NCI-H2029 treated with DMSO at 0.1 percent for 48 hours (cell line): ENCODE measurements around the gene THADA.

Source experiments
- DNase-seq: peaks from one replicate; lab custom pipeline; 2025; lab: John Stamatoyannopoulos, UW

Gene THADA

DNA sequence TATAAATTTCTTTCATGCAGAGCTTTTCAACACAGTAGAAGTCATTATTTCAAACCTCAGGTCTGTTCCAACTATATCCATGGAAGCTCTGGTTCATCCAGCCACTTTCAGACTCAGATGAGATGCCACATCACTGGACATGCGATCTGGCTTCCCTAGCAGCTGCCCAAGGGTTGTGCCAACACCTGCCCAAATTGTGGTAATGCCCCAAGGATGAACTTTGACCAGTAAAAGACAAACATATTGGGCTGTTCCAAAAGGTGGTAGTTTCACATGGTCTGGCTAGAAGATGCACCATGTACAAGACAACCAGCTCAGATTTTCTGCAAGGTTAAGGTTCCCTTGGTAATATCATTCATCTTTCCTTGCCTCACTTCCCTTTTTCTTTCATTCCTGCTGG lies 101.9 kb downstream of the THADA start:
- DNase-seq, result no peak

DNA sequence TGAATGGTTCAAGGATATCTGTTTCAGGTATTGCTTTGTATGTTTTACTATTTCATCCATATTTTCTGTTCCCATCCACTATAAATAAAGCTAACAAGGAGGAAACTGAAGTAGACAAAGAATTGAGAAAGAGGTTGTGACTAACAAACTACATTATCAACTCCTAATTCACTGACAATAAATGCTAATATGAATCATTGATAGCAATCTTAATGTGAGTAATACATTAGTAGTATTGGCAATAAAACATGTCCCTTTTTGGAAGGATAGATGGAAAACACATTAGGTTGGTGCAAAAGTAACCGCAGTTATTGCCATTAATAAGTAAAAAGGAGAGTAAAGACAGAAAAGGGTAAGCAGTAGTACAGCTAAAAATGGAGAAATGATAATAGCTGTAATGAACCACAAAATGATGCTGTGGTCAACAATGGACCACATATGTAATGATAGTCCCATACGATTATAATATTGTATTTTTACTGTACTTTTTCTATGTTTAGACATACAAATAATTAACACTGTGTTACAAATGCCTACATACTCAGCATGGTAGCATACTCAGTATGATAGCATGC lies 104.7 kb downstream of the THADA start:
- DNase-seq, result no peak

DNA sequence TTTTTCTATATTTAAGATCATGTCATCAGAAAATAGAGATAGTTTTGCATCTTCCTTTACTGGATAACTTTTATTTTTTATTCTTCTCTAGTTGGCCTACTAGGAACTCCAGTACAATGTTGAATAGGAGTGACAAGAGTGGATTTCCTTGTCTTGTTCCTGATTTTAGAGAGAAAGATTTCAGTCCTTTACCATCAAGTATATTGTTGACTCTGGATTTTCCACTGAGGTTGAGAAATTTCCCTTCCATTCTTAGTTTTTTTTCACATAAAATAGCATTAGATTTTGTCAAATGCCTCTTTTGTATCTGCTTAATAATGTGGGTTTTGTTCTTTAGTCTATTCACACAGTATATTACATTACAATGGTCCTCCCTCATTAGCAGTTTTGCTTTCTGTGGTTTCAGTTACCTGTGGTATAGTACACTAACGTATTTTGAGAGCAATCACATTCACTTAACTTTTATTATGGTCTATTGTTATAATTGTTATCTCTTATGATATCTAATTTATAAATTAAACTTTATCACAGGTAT lies 105.5 kb downstream of the THADA start:
- DNase-seq, result no peak

DNA sequence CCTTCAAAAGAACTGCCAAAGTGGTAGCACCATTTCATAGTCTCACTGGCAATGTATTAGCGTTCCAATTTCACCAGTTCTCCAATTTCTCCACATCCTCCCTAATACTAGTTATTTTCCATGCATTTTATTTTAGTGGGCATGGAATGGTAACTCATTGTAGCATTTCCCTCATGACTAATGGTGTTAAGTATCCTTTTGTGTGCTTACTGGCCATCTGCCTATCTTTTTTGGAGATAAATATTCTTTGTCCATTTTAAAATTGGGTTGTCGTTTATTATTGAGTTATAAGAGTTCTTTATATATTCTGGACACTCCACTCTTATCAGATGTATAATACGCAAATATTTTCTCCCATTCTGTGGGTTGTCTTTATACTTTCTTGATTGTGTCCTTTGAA lies 107.1 kb downstream of the THADA start:
- no peak for DNase-seq

DNA sequence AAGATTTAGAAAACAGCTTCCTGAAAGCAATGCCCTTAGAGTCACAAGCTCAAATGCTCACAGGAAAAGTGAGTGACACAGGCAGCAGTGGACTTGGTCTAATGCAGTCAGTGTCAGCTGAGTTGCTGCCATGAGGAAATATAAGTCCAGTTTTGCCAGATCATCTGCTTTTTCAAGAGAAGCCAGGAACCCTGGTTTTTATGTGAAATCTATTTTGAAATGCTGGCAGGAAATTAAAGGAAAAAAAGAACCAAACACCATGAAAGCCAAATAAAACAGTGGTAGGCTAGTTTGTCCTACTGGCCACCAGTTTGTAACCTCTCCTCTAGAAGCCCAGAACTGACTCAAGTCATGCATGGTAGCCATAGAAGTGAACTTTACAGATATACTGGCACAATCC lies 109.2 kb downstream of the THADA start:
- no peak for DNase-seq

DNA sequence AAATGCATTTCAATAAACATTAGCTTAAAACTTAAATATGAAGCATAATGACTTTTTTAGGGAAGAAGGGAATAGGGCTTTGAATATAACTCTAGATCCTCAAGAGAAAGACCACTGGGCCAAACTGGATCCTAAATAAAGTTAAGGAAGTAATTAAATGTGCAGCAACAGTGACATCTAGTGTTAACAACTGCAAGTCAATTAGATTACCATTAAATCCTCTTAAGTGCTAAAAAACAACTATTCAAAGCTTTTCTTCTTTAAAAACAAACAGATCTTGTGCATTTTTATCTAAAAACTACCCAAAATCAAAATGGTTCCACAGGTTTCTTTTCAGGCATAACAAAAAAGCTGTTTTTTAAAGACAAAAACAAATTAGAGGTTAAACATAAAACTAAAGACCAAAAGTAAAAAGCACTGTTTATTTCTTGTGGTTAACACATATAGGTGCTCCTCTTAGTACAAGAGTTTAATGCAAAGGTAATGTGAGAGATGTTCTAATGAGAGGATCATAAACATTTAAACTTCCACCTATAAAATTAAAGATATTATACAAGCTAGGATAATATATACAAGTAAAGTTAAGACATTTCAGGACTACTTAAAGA lies 111.4 kb downstream of the THADA start:
- DNase-seq, result peak; percentile 46

DNA sequence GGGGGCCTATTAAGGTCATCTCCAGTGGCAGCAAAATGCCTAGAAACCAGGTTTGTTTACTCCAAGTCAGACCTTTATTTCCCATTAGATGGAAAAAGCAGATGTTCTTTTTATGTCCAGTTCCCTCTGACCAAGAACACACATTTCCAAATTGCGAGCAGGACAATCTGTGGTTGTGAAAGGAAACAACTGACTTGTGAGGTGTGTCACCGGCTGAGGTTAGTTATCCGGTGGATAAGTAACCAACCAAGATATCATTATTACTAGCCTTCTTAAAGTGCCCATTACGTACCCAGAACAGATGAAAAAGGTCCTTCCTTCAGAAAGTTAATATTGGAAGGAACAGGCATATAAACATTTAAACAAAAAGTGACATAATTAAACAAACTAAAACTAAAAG lies 112.9 kb downstream of the THADA start:
- DNase-seq, result no peak

DNA sequence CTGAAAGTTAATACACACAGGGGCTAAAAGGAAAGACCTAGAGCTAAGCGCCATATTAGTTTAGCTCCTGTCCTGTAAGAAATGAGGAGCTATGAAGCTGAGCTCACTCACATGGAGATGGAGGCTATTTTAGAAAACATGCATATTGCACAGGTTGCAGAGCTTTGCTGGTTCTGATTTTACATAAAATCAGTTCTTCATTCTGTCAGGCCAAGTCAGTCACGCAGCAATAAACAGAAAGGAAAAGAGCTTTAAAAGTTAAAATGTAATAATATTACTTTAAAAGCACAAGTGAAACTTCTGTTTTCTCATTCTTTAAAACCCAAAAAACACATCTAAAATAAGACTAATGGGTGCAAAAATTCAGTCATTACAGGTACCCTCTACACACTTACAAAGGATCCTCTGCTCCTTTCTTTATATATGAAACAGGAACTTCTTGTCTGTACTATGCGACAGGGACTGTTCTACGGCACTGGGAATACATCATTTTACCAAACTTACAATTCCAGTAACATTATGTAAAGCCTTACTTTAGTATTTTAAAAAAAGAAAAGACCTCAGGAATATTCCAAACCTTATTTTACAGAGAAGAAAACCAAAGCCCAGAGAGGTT lies 113.8 kb downstream of the THADA start:
- DNase-seq, result no peak

DNA sequence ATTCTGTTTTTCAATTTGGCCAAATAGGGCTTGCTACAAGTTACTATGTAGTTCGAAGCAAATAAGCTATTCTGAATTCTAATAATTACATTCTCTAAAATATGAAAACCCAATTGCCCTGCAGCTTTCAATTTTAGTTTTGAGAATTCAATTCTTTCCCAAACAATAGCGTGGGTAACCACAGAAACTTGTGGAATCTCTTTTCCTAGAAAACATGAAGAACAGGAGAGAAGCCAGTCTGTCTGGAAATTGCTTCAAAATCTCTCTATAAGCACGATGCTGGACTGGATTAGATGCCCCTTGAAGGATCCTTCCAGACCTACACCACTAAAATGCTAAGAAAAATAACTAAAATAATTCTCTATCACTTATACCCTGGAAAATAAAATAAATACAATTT lies 115.0 kb downstream of the THADA start:
- no peak for DNase-seq

DNA sequence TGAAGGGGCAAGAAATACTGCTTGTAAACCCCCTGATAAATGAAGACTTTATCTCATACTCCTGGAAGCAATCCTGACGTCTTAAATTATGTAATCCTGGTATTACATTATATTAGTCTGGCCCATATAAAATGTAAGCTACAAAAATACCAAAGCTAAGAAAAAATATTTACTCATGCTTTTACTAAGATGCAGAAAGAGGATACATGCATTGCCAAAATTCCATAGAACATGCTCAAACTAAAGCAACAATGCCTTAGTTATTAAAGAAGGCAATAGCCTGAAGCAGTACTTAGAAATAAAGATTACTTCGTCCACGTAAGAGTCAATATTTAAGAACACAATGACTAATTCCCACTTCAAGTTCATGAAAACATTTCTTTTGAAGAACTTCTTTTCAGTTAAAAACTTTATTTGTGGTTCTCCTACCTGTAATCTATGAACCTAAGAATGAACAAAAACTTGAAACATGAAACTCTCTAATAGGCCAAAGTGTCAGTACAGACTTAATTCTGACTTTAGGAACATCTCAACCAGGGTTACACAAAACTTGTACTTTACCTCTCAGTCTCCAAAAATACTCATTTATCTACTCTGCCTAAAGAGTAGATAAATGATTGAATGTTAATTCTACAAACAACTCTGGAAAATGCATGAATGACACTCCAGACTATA lies 117.3 kb downstream of the THADA start:
- no peak for DNase-seq

- DNase-seq, result no peak
Measured at GRCh38 chr2:43475922-43476321, 119.9 kb downstream of the THADA start.

GRCh38 chr2:43475137-43475846 lies 120.5 kb downstream of the THADA start:
- no peak for DNase-seq

DNA sequence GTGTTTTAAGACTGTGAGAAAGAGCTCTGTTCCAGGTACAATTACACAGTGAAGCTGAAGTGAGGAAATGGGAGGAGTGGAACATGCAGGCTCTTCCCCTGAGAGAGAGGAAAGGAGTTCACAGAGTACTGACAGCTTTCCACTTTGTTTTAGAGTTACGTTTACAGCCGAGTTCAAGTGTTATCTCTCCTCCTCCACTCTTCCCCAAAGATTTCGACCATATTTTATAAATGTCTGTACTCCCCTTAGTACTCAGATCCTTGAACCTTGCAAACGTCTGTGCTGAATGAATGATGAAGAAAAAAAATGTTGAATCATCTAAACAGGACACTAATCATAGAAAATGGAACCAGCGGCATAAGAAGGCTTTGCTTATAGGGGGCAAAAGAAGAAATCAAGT lies 121.6 kb downstream of the THADA start:
- DNase-seq, result no peak

- no peak for DNase-seq
Measured at GRCh38 chr2:43473767-43474166, 122.1 kb downstream of the THADA start.

DNA sequence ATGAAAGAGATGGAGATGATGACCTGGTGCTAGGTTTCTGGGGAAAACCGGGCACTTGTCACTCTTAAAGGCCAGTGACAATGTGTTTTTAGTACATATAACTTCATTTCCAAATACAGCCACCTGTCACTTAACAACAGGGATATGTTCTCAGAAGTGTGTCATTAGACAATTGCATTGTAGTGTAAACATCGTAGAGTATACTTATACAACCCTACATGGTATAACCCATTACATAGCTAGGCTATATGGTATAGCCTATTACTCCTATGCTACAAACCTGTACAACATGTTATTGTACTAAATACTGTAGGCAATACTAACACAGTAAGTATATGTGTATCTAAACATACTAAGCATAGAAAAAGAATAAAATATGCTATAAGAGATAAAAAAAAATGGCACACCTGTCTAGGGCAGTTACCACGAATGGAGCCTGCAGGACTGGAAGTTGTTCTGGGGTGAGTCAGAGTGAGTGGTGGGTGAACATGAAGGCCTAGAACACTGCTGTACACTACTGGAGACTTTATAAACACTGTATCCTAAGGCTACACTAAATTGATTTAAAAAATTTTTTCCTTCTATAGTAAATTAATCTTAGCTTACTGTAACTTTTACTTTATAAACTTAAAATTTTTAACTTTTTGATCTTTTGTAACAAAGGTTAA lies 123.2 kb downstream of the THADA start:
- DNase-seq, result no peak

- DNase-seq, result no peak
Measured at GRCh38 chr2:43469713-43470112, 126.1 kb downstream of the THADA start.

DNA sequence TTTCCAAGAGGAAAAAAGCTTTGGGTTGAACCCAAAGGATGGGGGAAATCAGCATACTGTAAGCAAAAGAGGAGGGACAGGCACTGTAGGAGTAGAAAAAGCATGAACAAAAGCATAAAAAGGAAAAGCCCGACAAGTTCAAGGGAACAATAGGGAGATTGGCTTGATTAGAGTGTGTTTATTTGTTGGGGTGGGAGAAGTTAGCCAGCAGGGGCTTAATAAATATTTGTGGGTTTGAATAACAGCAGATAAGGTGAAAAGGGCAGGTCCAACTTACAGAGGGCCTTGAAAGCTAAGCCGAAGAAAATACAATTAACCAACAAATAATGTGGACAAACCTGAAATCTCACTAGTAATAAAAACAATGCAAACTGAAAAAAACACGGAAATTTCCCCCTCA lies 126.7 kb downstream of the THADA start:
- DNase-seq, result no peak

GRCh38 chr2:43467891-43468290 lies 127.9 kb downstream of the THADA start:
- no peak for DNase-seq

DNA sequence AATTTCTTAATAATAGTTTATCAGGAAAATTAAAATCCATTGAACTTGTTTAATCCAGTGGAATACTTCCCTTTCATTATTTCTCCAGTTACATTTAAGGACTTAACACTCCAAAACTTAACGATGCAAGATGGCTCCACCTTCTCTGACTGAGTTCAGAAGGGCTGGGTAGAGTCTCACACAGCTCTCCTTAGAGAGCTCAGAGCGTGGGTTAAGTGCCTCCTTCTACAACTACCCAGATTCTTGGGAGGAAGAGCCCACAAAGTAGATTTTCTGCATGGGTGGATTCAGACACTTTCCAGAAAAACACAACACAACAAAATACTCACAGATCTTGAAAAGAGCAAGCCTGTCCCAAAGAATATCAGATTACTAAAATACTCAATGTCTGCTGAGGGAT lies 130.6 kb downstream of the THADA start:
- DNase-seq, result no peak

- no peak for DNase-seq
Measured at GRCh38 chr2:43464590-43464989, 131.2 kb downstream of the THADA start.

- peak; percentile 25 for DNase-seq
Measured at GRCh38 chr2:43462866-43463641, 132.8 kb downstream of the THADA start.
